Measurements from ENCODE around the gene CMTM5. TPM values are rescaled to one million over a fixed set of nuclear protein-coding genes. Genes with fewer than 3 reads are reported as not detected.

The CMTM5 gene
- total RNA-seq, 1 experiment from 2014 or later: 0.24 TPM

DNA sequence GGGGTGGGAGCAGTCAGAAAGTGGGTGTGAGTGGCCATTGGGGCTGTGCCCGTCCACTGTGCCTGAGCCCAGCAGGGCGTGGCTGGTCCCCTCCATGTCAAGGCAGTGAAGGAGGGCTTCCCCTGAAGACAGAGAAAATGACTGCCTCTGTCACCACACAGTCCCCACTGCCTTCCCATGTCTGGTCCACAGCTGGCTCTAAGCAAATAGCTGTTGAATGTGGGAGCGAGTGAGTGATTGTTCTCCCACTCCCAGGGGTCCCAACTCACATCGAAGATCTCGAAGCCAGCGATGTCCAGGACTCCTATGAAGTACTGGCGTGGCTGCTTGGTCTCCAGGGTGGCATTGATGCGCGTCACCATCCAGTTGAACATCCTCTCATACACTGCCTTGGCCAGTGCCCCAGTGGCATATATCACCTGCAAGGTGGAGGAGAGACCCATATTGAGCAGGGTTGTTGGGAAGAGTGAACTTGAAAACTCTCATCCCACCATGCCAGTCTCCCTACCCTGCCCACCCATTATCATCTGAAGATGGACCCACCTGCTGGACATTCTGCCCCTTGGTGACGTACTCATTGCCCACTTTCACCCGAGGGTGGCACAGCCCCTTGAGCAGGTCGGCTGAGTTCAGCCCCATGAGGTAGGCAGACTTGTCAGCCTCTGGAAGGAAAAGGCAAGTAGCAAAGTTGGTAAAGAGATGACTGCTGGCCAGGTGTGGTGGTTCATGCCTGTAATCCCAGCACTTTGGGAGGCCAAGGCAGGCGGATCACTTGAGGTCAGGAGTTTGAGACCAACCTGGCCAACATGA, 52.0 kb downstream of the CMTM5 start (continued):
- TF ChIP-seq, protein P1, sequence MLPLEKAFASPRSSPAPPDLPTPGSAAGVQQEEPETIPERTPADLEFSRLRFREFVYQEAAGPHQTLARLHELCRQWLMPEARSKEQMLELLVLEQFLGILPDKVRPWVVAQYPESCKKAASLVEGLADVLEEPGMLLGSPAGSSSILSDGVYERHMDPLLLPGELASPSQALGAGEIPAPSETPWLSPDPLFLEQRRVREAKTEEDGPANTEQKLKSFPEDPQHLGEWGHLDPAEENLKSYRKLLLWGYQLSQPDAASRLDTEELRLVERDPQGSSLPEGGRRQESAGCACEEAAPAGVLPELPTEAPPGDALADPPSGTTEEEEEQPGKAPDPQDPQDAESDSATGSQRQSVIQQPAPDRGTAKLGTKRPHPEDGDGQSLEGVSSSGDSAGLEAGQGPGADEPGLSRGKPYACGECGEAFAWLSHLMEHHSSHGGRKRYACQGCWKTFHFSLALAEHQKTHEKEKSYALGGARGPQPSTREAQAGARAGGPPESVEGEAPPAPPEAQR (CRISPR knock-in tag; IDR thresholded peaks at IDR 0.05): no peak
- TF ChIP-seq, protein P2, sequence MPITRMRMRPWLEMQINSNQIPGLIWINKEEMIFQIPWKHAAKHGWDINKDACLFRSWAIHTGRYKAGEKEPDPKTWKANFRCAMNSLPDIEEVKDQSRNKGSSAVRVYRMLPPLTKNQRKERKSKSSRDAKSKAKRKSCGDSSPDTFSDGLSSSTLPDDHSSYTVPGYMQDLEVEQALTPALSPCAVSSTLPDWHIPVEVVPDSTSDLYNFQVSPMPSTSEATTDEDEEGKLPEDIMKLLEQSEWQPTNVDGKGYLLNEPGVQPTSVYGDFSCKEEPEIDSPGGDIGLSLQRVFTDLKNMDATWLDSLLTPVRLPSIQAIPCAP (CRISPR knock-in tag; IDR thresholded peaks at IDR 0.05): no peak

Small RNA genes lying within 50 kb of the gene (microRNA-seq; reads per million reads assigned to microRNA genes)
- gene MIR208A (ENCODE audit: borderline number of aligned reads) (5.9 reads per million, percentile 16 among the genes with 10 or more reads in this experiment), gene MIR208B (ENCODE audit: borderline number of aligned reads) (not detected)

Other genes starting within 250 kb of the CMTM5 start
- 200 to 207 TPM (median 201 TPM) in 3 replicates for gene SLC7A8, start 193.4 kb upstream of the CMTM5 start, total RNA-seq (2021)
- 0.27 to 0.55 TPM (median 0.46 TPM) in 3 replicates for gene RNF212B, start 139.1 kb upstream of the CMTM5 start, total RNA-seq (2021)
- gene HOMEZ, start 90.9 kb upstream of the CMTM5 start, total RNA-seq (2021): 9.4 to 10.7 TPM (median 10.1 TPM) in 3 replicates
- 4.1 to 7.4 TPM (median 5.9 TPM) in 3 replicates for gene PPP1R3E, start 74.2 kb upstream of the CMTM5 start, total RNA-seq (2021)
- gene BCL2L2, start 70.2 kb upstream of the CMTM5 start, total RNA-seq (2021): 15.5 to 18.2 TPM (median 16.9 TPM) in 3 replicates
- gene PABPN1, start 55.6 kb upstream of the CMTM5 start, total RNA-seq (2021): 290 to 321 TPM (median 295 TPM) in 3 replicates
- 42.3 to 52.4 TPM (median 51.4 TPM) in 3 replicates for gene SLC22A17, start 24.2 kb upstream of the CMTM5 start, total RNA-seq (2021)
- 35.3 to 47.4 TPM (median 43.5 TPM) in 3 replicates for gene EFS, start 11.9 kb upstream of the CMTM5 start, total RNA-seq (2021)
- gene IL25, start 4.2 kb upstream of the CMTM5 start, total RNA-seq (2021): 0.24 TPM in 1 of 3 replicates, not detected in the others
- 0.09 to 0.14 TPM (median 0.09 TPM) in 3 replicates for gene MYH6, start 31.2 kb downstream of the CMTM5 start, total RNA-seq (2021)
- gene MYH7, start 58.6 kb downstream of the CMTM5 start, total RNA-seq (2021): 0.02 TPM in 1 of 3 replicates, not detected in the others
- 37.4 to 45.5 TPM (median 43.3 TPM) in 3 replicates for gene NGDN, start 92.7 kb downstream of the CMTM5 start, total RNA-seq (2021)
- 16.4 to 26.2 TPM (median 25.7 TPM) in 3 replicates for gene ZFHX2, start 174.7 kb downstream of the CMTM5 start, total RNA-seq (2021)
- gene THTPA, start 179.2 kb downstream of the CMTM5 start, total RNA-seq (2021): 20.0 to 26.2 TPM (median 25.4 TPM) in 3 replicates
- gene AP1G2, start 190.7 kb downstream of the CMTM5 start, total RNA-seq (2021): 108 to 122 TPM (median 115 TPM) in 3 replicates
- 50.1 to 62.0 TPM (median 60.0 TPM) in 3 replicates for gene JPH4, start 201.7 kb downstream of the CMTM5 start, total RNA-seq (2021)

Measured in WTC11 (cell line).